Keratinocyte (primary cell): ENCODE measurements around the gene ACCS. TPM values are rescaled to one million over a fixed set of nuclear protein-coding genes. Genes with fewer than 3 reads are reported as not detected.
A peak's percentile ranks its signal among the peaks of the same experiment; 100 is the strongest.

Source experiments
- DNase-seq: peaks from one replicate; pipeline ENCODE4 v3.0.0-alpha.2; 2011; ENCODE audit warnings: low read depth, missing footprints, low spot score
- FAIRE-seq: peaks from 2 replicates; lab custom pipeline; 2011; peaks lifted over from hg19 to GRCh38; lab: Jason Lieb, UNC
- H2AFZ ChIP-seq: 2 replicates; pipeline ENCODE4 v1.6.0; 2012; ENCODE audit warnings: low read length, control low read depth, inconsistent platforms; ENCODE audit not compliant: control insufficient read depth
- H3K27ac ChIP-seq: 2 replicates; pipeline ENCODE4 v1.5.1; 2011; ENCODE audit warnings: low read length; ENCODE audit not compliant: control insufficient read depth, insufficient read depth
- H3K27me3 ChIP-seq: 3 replicates; pipeline ENCODE4 v1.6.0; 2011; ENCODE audit warnings: low read length; ENCODE audit not compliant: control insufficient read depth, insufficient read depth; ENCODE audit errors: extremely low read depth
- H3K36me3 ChIP-seq, 2 experiments: 2 replicates in 1 of 2; 3 replicates in 1 of 2; pipeline ENCODE4 v1.5.1; 2011; ENCODE audit warnings: low read length in 2 of 2, mild to moderate bottlenecking in 1 of 2; ENCODE audit not compliant: control insufficient read depth in 2 of 2, insufficient read depth in 2 of 2; ENCODE audit errors: extremely low read depth in 1 of 2
- H3K4me1 ChIP-seq: 3 replicates; pipeline ENCODE4 v1.5.1; 2011; ENCODE audit warnings: low read length; ENCODE audit not compliant: control insufficient read depth, insufficient read depth; ENCODE audit errors: extremely low read depth
- H3K4me2 ChIP-seq: 3 replicates; pipeline ENCODE4 v1.6.0; 2011; ENCODE audit warnings: low read depth, low read length; ENCODE audit not compliant: control insufficient read depth, insufficient read depth; ENCODE audit errors: extremely low read depth
- H3K4me3 ChIP-seq, 3 experiments: fragments of 200-600 bp in 1 of 3; sonication (generic) in 1 of 3; 2 replicates in 2 of 3; 3 replicates in 1 of 3; pipeline ENCODE4 v1.5.1; 2011 to 2016; ENCODE audit warnings: low read length in 3 of 3, mild to moderate bottlenecking in 3 of 3, control low read depth in 2 of 3, inconsistent platforms in 1 of 3, low read depth in 1 of 3, mixed read lengths in 1 of 3, mixed run types in 1 of 3, moderate library complexity in 1 of 3; ENCODE audit not compliant: control insufficient read depth in 2 of 3, insufficient read depth in 2 of 3; ENCODE audit errors: extremely low read depth in 1 of 3
- H3K79me2 ChIP-seq: 2 replicates; pipeline ENCODE4 v1.6.0; 2012; ENCODE audit warnings: low read length; ENCODE audit not compliant: control insufficient read depth, insufficient read depth
- H3K9ac ChIP-seq: 3 replicates; pipeline ENCODE4 v1.6.0; 2011; ENCODE audit warnings: low read length; ENCODE audit not compliant: control insufficient read depth, insufficient read depth; ENCODE audit errors: extremely low read depth
- H3K9me1 ChIP-seq: 3 replicates; pipeline ENCODE4 v1.6.0; 2011; ENCODE audit warnings: low read length; ENCODE audit not compliant: control insufficient read depth, insufficient read depth; ENCODE audit errors: extremely low read depth
- H3K9me3 ChIP-seq: 2 replicates; pipeline ENCODE4 v1.5.1; 2012; ENCODE audit warnings: low read depth, low read length; ENCODE audit not compliant: control insufficient read depth
- H4K20me1 ChIP-seq: 3 replicates; pipeline ENCODE4 v1.6.0; 2011; ENCODE audit warnings: low read length; ENCODE audit not compliant: control insufficient read depth, insufficient read depth; ENCODE audit errors: extremely low read depth
- CTCF ChIP-seq, 3 experiments: IDR thresholded peaks in 1 of 3; conservative IDR thresholded peaks in 1 of 3; optimal IDR thresholded peaks in 1 of 3; 2 replicates in 2 of 3; 3 replicates in 1 of 3; pipeline versions ENCODE3 to v1.5.1; 2011; ENCODE audit warnings: low read length in 3 of 3, mild to moderate bottlenecking in 3 of 3, moderate library complexity in 2 of 3, control low read depth in 1 of 3, inconsistent platforms in 1 of 3; ENCODE audit not compliant: insufficient read depth in 2 of 3; ENCODE audit errors: extremely low read depth in 1 of 3
- EZH2 ChIP-seq: IDR thresholded peaks from one replicate; pipeline ENCODE4 v1.6.1; 2012; ENCODE audit warnings: inconsistent platforms, mild to moderate bottlenecking, low read length, moderate library complexity
- dilution Hi-C: fragments of 300-500 bp; cut with MboI; formaldehyde crosslinking; loops from one replicate; pipeline ENCODE4 v1.7.0; 2020; ENCODE audit warnings: low sequenced_read_pairs; ENCODE audit not compliant: extremely low pct_ligation_motif_present
- polyA plus RNA-seq, 5 experiments: library from polyadenylated mRNA; depleted of rRNA in 3 of 5; stranded (reverse) in 3 of 5; stranded (forward) in 1 of 5; unstranded in 1 of 5; fragments of >200 nt; gene quantifications; 1 replicate in 1 of 5; 2 replicates in 3 of 5; 3 replicates in 1 of 5; pipeline versions ENCODE4 v1.2.1 to v1.2.3, GENCODE V29; 2011 to 2012; ENCODE audit warnings: missing spikeins in 2 of 5, low read depth in 1 of 5, low replicate concordance in 1 of 5

The ACCS gene
- polyA plus RNA-seq, 1 donor (not counting 4 experiments of a cell fraction or from before 2014, with no cell fraction given), result 4.1 TPM

GRCh38 chr11:44058275-44058674, 7.8 kb upstream of the ACCS start:
- Histone ChIP-seq H3K9me3 (no peaks in the 10 kb centered on the region), H3K9ac (no peak overlapping the region), H3K27ac (no peak overlapping the region), H3K79me2 (no peaks in the 10 kb centered on the region), H3K27me3 (no peaks in the 10 kb centered on the region), H4K20me1 (no peaks in the 10 kb centered on the region), H3K4me2 (no peak overlapping the region), H2AFZ (no peak overlapping the region), H3K9me1 (no peaks in the 10 kb centered on the region), H3K36me3 (no peaks in the 10 kb centered on the region), H3K4me3 (no peak overlapping the region), H3K4me1 (no peaks in the 10 kb centered on the region)
- dilution Hi-C loops, result no loop called here
- TF ChIP-seq EZH2 (no peak), CTCF (optimal IDR thresholded peaks at IDR 0.05 in 1 of 3, IDR thresholded peaks at IDR 0.05 in 1 of 3, conservative IDR thresholded peaks at IDR 0.05 in 1 of 3; ENCODE audit: extremely low read depth in 1 of 3, insufficient read depth in 2 of 3, low read length in 3 of 3) (no peak)
- no peak for DNase-seq
- FAIRE-seq, result no peak

GRCh38 chr11:44065161-44065661, 859 bp upstream of the ACCS start:
- Histone ChIP-seq H3K4me3 (no peak overlapping the region), H3K9ac (no peak overlapping the region), H3K36me3 (no peaks in the 10 kb centered on the region), H3K27me3 (no peaks in the 10 kb centered on the region), H3K9me3 (no peaks in the 10 kb centered on the region), H3K9me1 (no peaks in the 10 kb centered on the region), H2AFZ (no peak overlapping the region), H3K79me2 (no peaks in the 10 kb centered on the region), H3K27ac (no peak overlapping the region), H3K4me1 (peaks cover 5% of the 10 kb centered on the region), H3K4me2 (peak overlapping the region; percentile 90), H4K20me1 (no peaks in the 10 kb centered on the region)
- no peak for DNase-seq
- dilution Hi-C loops, result no loop called here
- no peak for FAIRE-seq
- TF ChIP-seq EZH2, result no peak
- TF ChIP-seq CTCF (optimal IDR thresholded peaks at IDR 0.05 in 1 of 3, IDR thresholded peaks at IDR 0.05 in 1 of 3, conservative IDR thresholded peaks at IDR 0.05 in 1 of 3; ENCODE audit: extremely low read depth in 1 of 3, insufficient read depth in 2 of 3, low read length in 3 of 3), result no peak
